IgD-negative memory B cell (primary cell): ENCODE data around the gene LYPD3. TPM values are rescaled to one million over a fixed set of nuclear protein-coding genes. Genes with fewer than 3 reads are reported as not detected.

ENCODE experiments used
- H3K27ac Mint-ChIP-seq, 3 donors: one replicate each; pipeline ENCODE4 v1.8.0; 2020 to 2022; ENCODE audit warnings: mild to moderate bottlenecking in 3 of 3, mixed read lengths in 3 of 3, moderate library complexity in 1 of 3
- H3K27me3 Mint-ChIP-seq: one replicate; pipeline ENCODE4 v1.8.0; 2021; ENCODE audit warnings: mixed read lengths
- H3K36me3 Mint-ChIP-seq: one replicate; pipeline ENCODE4 v1.8.0; 2020; ENCODE audit warnings: mild to moderate bottlenecking, mixed read lengths
- H3K4me1 Mint-ChIP-seq, 3 donors: one replicate each; pipeline ENCODE4 v1.8.0; 2020 to 2022; ENCODE audit warnings: mixed read lengths in 3 of 3, mild to moderate bottlenecking in 1 of 3
- H3K4me3 Mint-ChIP-seq, 4 donors: one replicate each; pipeline ENCODE4 v1.8.0; 2020 to 2022; ENCODE audit warnings: mild to moderate bottlenecking in 4 of 4, mixed read lengths in 4 of 4, moderate library complexity in 3 of 4
- H3K9me3 Mint-ChIP-seq, 3 donors: one replicate each; pipeline ENCODE4 v1.8.0; 2020 to 2021; ENCODE audit warnings: mixed read lengths in 3 of 3, mild to moderate bottlenecking in 1 of 3
- polyA plus RNA-seq: library from polyadenylated mRNA; unstranded; fragments of 300-500 nt; fragmentation: Illumina TruSeq; gene quantifications from one replicate; pipeline ENCODE4 v1.2.3, GENCODE V29; 2021

The LYPD3 gene
- polyA plus RNA-seq, 1 donor from 2014 or later, result 0.25 TPM

DNA sequence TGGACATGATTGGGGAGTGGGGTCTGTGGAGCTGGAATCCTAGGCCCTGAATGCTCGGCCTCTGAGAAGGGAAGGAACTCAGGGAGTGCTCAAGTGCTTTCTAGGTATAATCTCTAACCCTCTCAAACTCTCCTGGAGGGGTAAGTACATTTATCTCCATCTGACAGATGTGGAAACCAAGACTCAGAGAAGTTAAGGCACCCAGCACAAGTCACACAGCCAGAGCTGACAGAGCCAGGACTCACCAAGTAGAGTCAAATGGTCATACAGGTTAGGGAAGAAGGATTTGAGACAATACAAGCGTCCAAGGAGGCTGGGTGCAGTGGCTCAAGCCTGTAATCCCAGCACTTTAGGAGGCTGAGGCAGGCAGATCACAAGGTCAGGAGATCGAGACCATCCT is 12.9 kb upstream of the LYPD3 start:
- H3K9me3 Mint-ChIP-seq, result no peaks in the 10 kb centered on the region
- peaks cover 4 to 12% (median 4%) of the 10 kb centered on the region in 3 donors for H3K4me1 Mint-ChIP-seq
- H3K36me3 Mint-ChIP-seq, result peaks cover 12% of the 10 kb centered on the region
- no peaks in the 10 kb centered on the region for H3K27me3 Mint-ChIP-seq
- peak overlapping the region in 1 of 3 donors; percentile 25 for H3K27ac Mint-ChIP-seq
- no peak overlapping the region for H3K4me3 Mint-ChIP-seq

- no peaks in the 10 kb centered on the region for H3K27me3 Mint-ChIP-seq
- peak overlapping the region in 1 of 3 donors; percentile 53 for H3K27ac Mint-ChIP-seq
- no peaks in the 10 kb centered on the region for H3K9me3 Mint-ChIP-seq
- H3K4me1 Mint-ChIP-seq, result peaks cover 4 to 12% (median 5%) of the 10 kb centered on the region in 3 donors
- peaks cover 12% of the 10 kb centered on the region for H3K36me3 Mint-ChIP-seq
- peak overlapping the region in 1 of 4 donors; percentile 87 for H3K4me3 Mint-ChIP-seq
Measured at GRCh38 chr19:43476606-43477005, 11.2 kb upstream of the LYPD3 start.

- Mint-ChIP-seq H3K27ac (peak overlapping the region; percentile 87 to 94 (median 89)), H3K27me3 (no peaks in the 10 kb centered on the region), H3K4me3 (peak overlapping the region; percentile 78 to 89 (median 83)), H3K4me1 (peaks cover 4 to 12% (median 5%) of the 10 kb centered on the region in 3 donors), H3K9me3 (no peaks in the 10 kb centered on the region), H3K36me3 (peaks cover 5% of the 10 kb centered on the region)
Measured at GRCh38 chr19:43474986-43475705, 9.7 kb upstream of the LYPD3 start.

GRCh38 chr19:43474487-43474886 is 9.1 kb upstream of the LYPD3 start:
- H3K27me3 Mint-ChIP-seq, result no peaks in the 10 kb centered on the region
- H3K9me3 Mint-ChIP-seq, result no peaks in the 10 kb centered on the region
- H3K4me1 Mint-ChIP-seq, result peaks cover 4 to 12% (median 5%) of the 10 kb centered on the region in 3 donors
- peak overlapping the region in 2 of 3 donors; percentile 85 to 87 for H3K27ac Mint-ChIP-seq
- peaks cover 5% of the 10 kb centered on the region for H3K36me3 Mint-ChIP-seq
- peak overlapping the region in 2 of 4 donors; percentile 43 to 48 for H3K4me3 Mint-ChIP-seq

- Mint-ChIP-seq H3K4me1 (peaks cover 5 to 12% (median 8%) of the 10 kb centered on the region in 3 donors), H3K27me3 (no peaks in the 10 kb centered on the region), H3K27ac (no peak overlapping the region), H3K36me3 (no peaks in the 10 kb centered on the region), H3K9me3 (no peaks in the 10 kb centered on the region), H3K4me3 (no peak overlapping the region)
Measured at GRCh38 chr19:43471091-43471490, 5.7 kb upstream of the LYPD3 start.

DNA sequence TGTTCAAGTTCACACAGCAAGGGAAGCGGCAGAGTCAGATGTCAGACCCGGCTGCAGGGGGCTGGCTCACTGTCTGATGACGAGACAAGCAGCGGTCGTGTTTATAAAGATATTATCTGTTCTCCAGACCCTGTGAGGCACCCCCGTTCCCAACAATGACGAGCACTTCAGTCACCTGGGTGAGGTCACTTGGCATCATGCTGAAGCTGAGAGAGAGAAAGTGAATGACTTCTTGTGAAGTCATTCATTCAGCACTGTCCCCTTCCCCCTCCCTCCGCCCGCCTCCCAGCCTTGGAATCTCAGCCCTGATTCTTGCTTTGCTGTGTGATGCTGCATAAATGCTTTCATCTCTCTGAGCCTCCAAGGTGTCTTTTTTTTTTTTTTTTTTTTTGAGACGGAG is 4.9 kb upstream of the LYPD3 start:
- no peaks in the 10 kb centered on the region for H3K36me3 Mint-ChIP-seq
- H3K27ac Mint-ChIP-seq, result peak overlapping the region in 1 of 3 donors; percentile 29
- H3K4me1 Mint-ChIP-seq, result peaks cover 2 to 8% (median 5%) of the 10 kb centered on the region in 3 donors
- H3K9me3 Mint-ChIP-seq, result no peaks in the 10 kb centered on the region
- H3K4me3 Mint-ChIP-seq, result no peak overlapping the region
- H3K27me3 Mint-ChIP-seq, result no peaks in the 10 kb centered on the region

DNA sequence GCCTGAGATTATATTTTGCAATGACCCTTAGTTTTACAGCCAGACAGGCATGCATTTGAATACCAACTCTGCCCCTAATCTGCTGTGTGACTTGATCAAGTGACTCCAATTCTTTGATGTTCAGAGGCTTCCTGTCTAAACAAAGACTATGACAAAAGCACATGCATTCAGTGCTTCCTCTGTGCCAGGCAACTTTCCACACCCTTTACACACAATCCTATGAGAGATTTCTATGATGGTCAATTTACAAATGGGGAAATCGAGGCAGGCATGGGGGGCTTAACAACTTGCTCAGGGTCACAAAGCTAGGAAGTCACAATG is 3.7 kb upstream of the LYPD3 start:
- Mint-ChIP-seq H3K4me3 (no peak overlapping the region), H3K27ac (peak overlapping the region in 1 of 3 donors; percentile 42), H3K4me1 (peaks cover 1 to 4% (median 2%) of the 10 kb centered on the region in 3 donors)

DNA sequence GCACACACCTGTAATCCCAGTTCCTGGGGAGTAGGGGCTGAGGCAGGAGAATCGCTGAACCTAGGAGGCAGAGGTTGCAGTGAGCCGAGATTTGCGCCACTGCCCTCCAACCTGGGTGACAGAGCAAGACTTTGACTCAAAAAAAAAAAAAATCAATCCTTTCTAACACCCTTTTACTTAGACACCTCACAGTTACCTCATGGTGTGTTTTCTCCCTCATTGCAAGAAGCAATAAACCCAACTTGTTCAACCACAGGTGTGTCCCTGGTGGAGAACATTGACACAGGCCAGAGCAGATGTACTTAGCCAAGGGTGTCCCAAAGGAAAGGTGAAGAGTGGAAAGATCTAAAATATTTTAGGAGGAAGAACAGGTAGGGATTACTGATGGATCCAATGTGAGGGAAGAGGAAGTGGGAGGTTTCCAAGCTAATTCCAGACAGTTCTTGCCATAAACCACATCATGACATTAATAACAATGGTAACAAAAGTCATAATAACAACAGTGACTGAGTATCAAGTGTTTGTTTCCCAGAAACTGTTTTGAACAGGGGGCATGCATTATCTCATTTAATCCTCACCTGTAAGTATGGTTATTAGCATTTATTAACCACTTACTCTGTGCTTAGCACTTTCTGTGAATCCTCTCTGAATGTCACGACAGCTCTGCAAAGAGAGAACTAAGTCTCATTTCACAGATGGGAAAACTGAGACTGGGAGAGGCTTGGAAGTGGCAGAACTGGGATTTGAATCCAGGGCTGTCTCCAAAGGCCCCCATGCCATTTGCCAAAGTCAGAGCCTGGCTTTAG is 3.1 kb upstream of the LYPD3 start:
- Mint-ChIP-seq H3K27me3 (no peaks in the 10 kb centered on the region), H3K27ac (peak overlapping the region in 1 of 3 donors; percentile 42), H3K4me3 (no peak overlapping the region), H3K4me1 (peaks cover 0 to 4% (median 1%) of the 10 kb centered on the region in 3 donors), H3K36me3 (no peaks in the 10 kb centered on the region), H3K9me3 (no peaks in the 10 kb centered on the region)

More for the DNA sequence above, 3.7 kb upstream of the LYPD3 start:
- H3K9me3 Mint-ChIP-seq, result no peaks in the 10 kb centered on the region
- no peaks in the 10 kb centered on the region for H3K36me3 Mint-ChIP-seq
- no peaks in the 10 kb centered on the region for H3K27me3 Mint-ChIP-seq

- Mint-ChIP-seq H3K27me3 (no peaks in the 10 kb centered on the region), H3K36me3 (no peaks in the 10 kb centered on the region), H3K4me1 (peaks cover 0 to 7% (median 0%) of the 10 kb centered on the region in 3 donors), H3K9me3 (no peaks in the 10 kb centered on the region), H3K27ac (peak overlapping the region in 1 of 3 donors; percentile 12), H3K4me3 (no peak overlapping the region)
Measured at GRCh38 chr19:43467730-43468129, 2.3 kb upstream of the LYPD3 start.

DNA sequence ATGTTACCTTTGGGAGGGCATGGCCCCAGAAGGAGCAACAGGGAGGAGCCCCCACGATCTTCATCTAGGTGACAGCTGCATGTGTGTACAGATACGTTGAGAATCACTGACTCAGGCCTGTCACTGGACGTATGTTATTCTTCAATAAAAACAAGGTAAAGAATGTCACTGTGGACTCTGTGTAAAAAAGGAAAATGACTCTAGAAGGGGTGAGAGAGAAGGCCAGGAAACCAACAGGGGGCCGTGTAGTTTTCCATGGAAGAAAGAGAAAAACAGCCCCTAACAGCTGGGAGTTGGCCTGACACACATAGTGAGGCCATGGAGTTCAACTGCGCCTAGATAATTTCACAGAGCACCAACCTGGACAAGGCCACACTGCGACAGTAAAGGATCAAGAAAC is 1.9 kb upstream of the LYPD3 start:
- Mint-ChIP-seq H3K4me1 (peaks cover 0 to 7% (median 0%) of the 10 kb centered on the region in 3 donors), H3K27ac (peak overlapping the region in 1 of 3 donors; percentile 12), H3K9me3 (no peaks in the 10 kb centered on the region), H3K27me3 (no peaks in the 10 kb centered on the region), H3K36me3 (no peaks in the 10 kb centered on the region), H3K4me3 (no peak overlapping the region)

DNA sequence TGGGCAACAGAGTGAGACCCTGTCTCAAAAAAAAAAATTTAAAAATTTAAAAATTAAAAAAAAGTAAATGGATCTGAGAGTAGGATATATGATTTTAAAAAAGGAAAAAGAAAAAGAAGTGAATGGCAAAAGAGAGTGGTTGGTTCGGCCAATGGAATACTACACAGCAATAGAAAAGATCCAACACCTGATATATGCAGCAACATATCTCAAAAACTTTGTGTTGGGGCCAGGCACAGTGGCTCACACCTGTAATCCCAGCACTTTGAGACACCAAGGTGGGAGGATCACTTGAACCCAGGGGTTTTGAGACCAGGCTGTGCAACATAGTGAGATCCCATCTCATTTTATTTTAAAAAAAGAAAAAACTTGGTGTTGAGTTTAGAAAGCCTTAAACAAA is 1.4 kb upstream of the LYPD3 start:
- no peak overlapping the region for H3K27ac Mint-ChIP-seq
- no peaks in the 10 kb centered on the region for H3K9me3 Mint-ChIP-seq
- H3K36me3 Mint-ChIP-seq, result no peaks in the 10 kb centered on the region
- no peaks in the 10 kb centered on the region for H3K27me3 Mint-ChIP-seq
- no peak overlapping the region for H3K4me3 Mint-ChIP-seq
- peaks cover 0 to 7% (median 0%) of the 10 kb centered on the region in 3 donors for H3K4me1 Mint-ChIP-seq

- Mint-ChIP-seq H3K9me3 (no peaks in the 10 kb centered on the region), H3K4me3 (peak overlapping the region; percentile 92 to 97 (median 94)), H3K27me3 (no peaks in the 10 kb centered on the region), H3K4me1 (peaks cover 0 to 7% (median 0%) of the 10 kb centered on the region in 3 donors), H3K36me3 (peaks cover 1% of the 10 kb centered on the region), H3K27ac (peak overlapping the region; percentile 77 to 99 (median 97))
Measured at GRCh38 chr19:43464134-43464775, 1.2 kb downstream of the LYPD3 start.

DNA sequence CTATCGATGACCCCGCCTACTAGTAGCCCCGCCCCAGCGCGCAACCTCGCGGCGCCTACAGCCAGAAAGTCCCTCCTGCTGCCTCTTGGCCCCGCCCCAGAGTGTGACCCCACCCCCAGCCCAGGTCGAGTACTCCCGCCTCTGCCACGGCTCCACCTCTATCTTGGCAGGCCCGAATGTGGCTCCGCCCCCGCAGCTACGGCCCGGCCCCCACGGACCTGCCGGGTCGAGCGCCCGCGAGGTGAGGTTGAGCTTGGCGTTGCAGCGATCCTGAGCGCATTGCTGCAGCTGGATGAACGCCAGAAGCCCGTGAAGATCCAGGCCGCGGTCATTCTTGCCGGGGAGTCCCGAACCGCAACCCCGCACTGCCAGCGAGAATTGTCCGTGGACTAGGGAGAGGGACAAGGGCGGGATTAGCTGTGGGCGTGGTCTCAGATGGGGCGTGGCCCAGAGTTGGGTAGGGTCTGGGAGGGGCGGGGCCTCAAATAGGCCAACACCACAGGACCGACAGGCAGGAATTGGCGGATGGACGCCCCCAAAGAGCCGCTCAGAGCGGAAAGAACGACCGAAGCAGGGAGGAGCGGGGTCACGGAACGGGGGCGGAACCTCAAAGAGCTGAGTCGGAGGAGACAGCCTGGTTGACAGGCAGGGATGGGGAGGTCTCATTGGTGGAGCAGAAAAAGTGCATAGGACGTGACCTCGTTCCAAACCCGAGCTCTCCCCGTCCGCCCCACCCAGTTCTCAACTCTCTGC is 1.9 kb downstream of the LYPD3 start:
- Mint-ChIP-seq H3K9me3 (no peaks in the 10 kb centered on the region), H3K27ac (peak overlapping the region; percentile 77 to 99 (median 97)), H3K27me3 (no peaks in the 10 kb centered on the region), H3K4me1 (peaks cover 0 to 5% (median 0%) of the 10 kb centered on the region in 3 donors), H3K4me3 (peak overlapping the region; percentile 92 to 97 (median 94)), H3K36me3 (peaks cover 1% of the 10 kb centered on the region)

- no peaks in the 10 kb centered on the region for H3K9me3 Mint-ChIP-seq
- peaks cover 1% of the 10 kb centered on the region for H3K36me3 Mint-ChIP-seq
- H3K27me3 Mint-ChIP-seq, result no peaks in the 10 kb centered on the region
- peak overlapping the region in 2 of 3 donors; percentile 77 to 99 for H3K27ac Mint-ChIP-seq
- H3K4me1 Mint-ChIP-seq, result peaks cover 0 to 3% (median 0%) of the 10 kb centered on the region in 3 donors
- H3K4me3 Mint-ChIP-seq, result peak overlapping the region; percentile 92 to 97 (median 94)
Measured at GRCh38 chr19:43462785-43463380, 2.5 kb downstream of the LYPD3 start.
